Measurements from ENCODE around the gene NPDC1.

NPDC1 gene, protein sequence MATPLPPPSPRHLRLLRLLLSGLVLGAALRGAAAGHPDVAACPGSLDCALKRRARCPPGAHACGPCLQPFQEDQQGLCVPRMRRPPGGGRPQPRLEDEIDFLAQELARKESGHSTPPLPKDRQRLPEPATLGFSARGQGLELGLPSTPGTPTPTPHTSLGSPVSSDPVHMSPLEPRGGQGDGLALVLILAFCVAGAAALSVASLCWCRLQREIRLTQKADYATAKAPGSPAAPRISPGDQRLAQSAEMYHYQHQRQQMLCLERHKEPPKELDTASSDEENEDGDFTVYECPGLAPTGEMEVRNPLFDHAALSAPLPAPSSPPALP

DNA sequence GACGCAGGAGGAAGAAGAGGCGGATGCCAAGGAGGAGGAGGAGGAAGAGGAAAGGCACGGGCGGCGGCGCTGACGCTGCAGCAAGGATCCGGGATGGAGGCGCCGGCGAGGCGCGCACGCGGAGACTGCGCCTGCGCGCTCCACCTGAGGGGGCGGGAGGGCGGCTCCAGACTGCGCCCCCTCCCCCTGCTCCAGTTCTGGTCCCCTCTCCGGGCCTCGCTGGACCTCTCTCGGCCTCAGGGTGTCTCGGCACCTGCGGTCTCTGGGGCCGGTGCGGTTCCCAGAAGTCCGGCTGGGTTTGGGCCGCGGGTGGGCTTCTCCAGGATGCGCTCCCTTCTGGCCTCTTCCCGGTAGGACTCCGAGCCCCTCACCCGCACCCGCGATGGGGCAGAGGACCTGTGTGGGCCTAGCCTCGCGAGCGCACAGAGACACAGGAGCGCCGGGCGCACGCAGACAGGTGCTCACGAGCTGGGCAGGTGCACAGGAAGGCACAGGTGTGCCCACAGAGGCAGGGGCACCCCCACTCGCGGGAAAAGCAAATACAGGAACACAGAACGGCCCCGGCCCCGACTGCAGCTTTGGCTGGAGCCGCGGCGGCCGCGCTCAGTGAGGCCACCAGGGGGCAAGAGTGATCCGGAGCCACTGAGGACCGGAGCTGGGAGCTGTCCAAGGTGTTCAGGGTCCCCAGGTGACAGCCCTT is at the start of gene NPDC1:
TSS of gene NPDC1 (minus strand) at position 90 of the 700 bp plus-strand sequence. CDS start 188 bp downstream, outside the sequence.
- DNase-seq (ENCODE audit: low read depth in 2 of 2): peak; percentile 55 to 66

DNA sequence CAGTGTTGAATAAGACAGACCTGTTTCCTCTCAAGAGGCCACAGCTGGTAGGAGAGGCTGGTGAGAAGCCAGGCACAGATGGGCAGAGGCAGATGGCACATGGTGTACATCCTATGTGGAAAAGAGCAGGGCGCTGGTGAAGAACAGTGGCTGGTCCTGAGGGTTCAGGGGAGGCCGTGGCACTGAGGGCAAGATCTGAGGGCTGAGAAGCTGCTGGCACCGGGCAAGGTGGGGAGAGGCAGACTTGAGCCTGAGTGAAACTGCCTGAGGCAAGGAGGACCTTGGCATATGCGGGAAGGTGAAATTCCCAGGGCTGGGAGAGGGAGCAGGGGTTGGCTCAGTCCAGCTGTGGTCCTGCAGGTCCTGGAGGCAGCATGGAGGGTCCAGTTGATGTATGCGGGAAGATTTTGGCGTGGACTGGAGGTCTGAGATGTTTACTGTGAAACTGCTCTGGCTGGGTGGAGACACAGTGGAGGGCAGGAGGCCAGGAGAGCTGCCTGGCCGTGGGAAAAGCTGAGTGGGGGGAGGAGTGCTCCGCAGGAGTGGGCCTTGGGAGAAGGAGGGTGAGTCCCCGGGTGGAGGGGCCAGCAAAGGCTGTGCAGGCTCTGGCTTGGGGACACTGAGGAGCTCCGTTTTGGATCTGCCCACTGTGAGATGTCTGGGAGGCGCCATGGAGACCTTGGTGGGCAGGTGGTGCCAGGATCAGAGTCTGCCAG is 43.4 kb upstream of the NPDC1 start:
- DNase-seq (ENCODE audit: low read depth in 2 of 2): no peak

DNA sequence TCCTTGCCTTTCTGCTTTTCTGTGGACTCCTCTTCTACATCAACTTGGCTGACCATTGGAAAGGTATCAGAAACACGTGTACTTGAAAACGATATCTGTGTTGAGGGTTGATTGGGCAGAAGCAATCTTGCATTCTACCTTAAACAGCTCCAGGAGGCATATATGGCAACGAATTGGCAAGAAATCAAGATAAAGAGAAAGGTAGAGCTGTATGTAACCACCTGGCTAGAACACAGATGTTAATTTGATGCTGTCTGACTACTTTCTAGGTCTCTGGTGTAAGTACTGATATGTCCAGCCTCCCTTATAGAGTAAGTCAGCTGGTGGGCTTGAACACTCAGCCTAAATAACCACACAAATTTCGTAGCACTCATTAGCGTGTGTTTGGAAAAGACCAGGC is 42.1 kb upstream of the NPDC1 start:
- no peak for DNase-seq (ENCODE audit: low read depth in 2 of 2)

DNA sequence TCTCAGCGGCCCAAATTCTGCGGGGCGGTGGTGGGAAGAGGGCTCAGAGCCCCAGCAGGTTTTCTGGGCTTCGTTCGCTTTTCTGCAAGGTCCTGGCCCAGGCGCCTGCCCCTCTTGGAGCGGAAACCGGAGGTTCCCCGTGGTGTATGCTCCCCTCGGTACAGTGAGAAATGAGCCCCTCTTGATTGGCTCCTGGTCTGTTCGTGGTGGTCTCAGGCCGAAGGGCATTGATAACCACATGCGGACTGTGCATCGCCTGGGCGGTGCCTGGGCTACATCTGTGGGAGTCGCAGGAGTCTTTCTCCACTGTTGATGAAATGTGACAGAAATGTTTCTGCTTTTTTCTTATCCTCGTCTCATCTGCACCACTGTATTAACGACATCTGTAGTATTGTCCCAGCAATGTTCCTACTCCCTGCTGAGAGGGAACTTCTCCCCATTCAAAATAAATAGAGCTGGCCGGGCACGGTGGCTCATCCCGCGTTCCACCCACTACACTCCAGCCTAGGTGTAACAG is 41.5 kb upstream of the NPDC1 start:
- DNase-seq (ENCODE audit: low read depth in 2 of 2): no peak

DNA sequence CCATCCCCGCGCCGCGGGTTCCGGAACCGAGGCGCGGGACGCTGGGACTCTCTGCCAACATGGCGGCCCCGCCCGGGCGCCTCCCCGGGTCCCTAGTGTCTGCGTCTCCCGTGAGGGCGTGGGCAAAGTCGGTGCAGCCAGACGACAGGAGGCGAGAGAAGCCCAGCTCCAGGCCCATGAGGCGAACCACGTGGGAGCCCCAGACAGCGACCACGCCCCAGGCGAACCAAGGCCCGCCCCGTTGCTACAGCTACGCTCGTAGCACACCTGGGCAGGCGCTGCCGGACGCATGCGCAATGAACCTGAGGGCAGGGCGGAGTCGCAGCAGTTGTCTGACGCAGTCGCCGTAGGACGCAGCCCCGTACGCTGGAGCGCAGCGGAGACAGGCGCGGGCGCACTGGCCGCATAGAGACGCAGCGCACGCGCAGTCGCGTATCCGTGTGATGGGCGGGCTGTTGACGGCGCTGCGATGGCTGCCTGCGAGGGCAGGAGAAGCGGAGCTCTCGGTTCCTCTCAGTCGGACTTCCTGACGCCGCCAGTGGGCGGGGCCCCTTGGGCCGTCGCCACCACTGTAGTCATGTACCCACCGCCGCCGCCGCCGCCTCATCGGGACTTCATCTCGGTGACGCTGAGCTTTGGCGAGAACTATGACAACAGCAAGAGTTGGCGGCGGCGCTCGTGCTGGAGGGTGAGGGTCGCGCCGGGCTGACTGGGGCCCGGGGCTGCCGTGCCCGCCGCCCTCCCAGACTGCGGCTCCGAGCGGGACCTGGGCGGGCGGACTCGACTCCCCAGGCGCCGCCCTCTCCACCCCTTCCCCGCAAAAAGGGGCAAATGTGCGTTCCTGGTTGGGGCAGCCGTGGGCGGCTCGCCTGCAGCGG is 40.8 kb upstream of the NPDC1 start, which contains the start of gene MAN1B1:
TSS of gene MAN1B1 (plus strand) at position 455 of the 878 bp plus-strand sequence. CDS start at position 470, 15 bp downstream.
- peak; percentile 98 to 100 for DNase-seq (ENCODE audit: low read depth in 2 of 2)

DNA sequence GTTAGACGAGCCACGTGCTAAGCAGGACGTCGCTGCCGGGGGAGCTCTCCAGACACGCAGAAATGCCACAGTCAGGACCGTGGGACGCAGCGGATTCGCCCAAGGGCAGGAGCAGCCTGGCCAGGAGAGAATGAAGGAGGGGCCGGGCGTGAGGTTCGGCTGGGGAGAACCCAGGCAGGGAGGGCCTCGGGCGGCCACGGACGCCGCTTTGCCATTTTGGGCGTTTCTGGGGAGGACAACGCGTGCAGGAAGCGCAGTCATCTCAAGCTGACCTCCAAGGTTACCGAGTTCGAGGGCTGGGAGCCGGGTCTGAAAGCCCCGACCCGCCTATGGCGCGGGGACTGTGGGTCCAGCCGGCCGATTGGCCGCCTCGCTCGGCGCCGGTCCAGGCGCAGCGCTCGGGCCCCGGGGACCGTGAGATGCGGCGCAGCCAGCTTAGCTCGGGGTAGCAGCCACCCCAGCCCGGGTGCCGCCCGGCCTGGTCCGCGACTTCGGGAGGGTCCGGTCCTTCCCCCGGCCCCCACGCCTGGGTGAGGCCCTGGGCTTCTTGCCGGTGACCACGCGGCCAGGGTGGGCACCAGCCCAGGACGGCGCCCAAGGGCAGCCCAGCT is 40.0 kb upstream of the NPDC1 start:
- no peak for DNase-seq (ENCODE audit: low read depth in 2 of 2)

DNA sequence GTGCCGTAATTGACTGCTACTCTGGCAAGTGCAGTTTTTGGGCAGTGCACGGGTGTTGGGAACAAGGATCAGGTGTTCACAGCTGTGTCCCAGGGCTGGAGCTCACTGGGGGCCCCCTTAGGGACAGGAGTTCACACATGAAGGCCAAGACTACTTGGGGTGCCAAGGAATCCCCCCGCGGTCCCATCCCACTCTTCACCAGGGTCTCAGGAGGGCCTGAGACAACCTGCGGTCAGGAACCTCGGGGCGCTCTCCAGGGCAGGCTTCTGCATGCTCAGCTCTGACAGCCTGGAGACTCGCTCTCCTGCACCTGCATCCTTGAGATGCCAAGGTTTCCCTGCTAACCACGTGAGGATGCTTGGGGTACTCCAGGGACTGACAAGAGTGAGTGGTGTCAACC is 38.5 kb upstream of the NPDC1 start:
- DNase-seq (ENCODE audit: low read depth in 2 of 2): no peak

DNA sequence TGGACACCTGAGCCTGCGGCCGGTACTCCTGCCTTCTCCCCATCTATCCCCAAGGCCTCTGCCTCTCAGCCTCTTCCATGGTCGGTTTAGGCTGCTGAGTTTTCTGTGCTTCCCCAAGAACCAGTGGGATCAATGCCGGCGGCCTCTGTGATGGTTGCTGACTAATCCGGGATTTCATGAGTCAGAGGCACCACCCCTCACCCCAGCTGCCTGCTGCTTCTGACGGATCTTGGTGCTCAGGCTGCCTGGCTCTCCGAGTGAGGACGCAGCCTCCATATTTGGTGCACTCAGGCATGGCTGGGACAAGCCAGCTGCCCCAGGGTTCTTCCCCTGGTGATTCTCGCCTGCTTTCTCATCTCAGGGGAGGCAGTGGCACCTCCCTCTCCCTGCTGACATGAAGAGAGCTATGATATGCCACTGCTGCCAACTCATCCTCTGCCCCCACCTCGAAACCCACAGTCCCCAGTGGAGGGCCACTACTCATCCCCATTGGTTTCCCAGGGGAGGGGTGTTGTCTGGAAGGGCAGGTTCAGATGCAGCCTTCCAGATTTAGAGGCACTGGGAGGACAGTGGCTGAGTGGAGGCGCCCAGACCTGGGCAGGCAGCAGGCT is 37.5 kb upstream of the NPDC1 start:
- DNase-seq (ENCODE audit: low read depth in 2 of 2): no peak

DNA sequence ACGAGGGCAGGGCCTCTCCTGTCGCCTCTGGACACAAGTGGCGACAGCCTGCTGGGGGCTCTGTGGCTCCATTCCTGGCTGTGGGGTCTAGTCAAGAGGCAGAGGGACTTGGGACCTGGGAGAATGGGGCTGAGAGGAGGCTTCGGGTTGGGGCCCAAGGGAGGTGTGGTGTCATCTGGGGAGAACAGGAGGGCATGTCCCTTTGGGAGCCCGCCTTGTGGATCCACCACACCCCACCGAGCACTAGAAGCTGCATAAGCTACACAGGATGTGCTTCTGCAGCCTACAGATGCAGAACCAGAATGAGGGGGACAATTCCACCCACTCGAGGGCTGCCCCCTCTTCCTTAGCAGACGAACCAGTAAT is 36.9 kb upstream of the NPDC1 start:
- no peak for DNase-seq (ENCODE audit: low read depth in 2 of 2)

DNA sequence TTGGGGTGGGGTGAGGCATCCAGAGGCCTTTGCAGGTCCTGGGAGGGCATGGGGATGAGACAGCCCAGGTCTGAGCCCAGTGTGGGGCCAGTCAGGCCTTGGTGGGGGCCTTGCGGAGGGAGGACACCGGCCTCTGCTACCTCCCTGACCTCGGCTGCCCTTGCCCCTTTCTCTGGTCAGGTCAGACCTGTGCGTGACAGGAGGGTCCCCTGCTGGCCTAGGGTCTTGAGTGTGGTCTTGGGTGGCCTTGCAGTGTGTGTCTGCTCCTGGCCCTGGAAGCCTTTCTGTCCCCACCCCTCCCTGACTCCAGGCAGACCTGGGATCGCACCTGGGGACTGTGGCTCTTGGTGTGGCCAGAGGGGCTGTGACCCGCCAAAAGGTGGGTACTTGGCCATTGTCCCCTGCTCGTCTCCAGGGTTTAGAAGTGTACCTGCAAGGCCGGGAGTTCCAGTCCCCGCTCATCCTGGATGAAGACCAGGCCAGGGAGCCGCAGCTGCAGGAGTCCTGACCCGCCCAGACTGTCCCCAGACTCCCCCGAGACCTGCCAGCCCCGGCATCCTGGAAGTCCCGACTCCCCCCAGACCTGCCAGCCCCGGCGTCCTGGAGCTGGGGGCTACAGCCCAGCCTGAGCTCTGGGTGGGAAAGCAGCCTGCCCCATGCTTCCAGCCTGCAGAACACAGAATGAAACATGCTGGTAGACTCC is 36.4 kb upstream of the NPDC1 start:
- DNase-seq (ENCODE audit: low read depth in 2 of 2): no peak

DNA sequence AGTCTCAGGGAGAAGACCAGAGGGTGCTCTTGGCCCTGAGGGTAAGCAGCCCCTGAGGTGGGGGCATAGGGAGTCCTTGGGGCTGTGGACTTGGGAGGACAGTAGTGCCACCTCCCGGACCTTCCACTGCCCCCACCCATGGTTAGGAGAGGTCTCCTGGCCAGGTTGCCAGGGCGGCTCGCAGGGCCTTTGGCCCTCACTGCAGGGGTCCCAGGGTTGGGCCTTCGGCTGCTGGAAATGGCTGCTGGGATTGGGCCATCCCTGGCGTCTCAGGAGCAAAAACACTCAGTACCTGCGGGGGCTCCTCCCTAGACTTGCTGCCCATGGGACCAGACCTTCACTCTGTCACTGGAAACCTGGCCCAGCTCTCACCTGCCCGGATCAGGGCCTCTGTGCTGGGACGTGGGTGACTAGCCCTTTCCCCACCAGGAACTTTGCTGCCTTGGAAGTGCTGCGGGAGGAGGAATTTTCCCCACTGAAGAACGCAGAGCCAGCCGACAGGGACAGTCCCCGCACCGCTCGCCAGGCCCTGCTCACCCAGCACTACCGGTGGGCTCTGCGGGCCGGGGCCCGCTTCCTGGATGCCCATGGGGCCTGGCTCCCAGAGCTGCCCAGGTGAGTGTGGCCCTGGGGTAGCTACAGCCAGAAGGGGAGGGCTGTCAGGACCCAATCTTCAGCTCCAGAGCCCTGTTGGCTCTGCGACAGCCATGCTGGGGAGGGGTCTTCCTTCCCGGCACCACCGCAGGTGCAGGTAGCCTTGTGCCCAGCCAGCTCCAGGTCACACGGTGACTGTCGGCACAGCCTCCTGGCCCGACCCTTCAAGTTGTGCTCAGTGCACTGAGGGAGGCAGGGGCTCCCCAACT is 34.5 kb upstream of the NPDC1 start:
- no peak for DNase-seq (ENCODE audit: low read depth in 2 of 2)

DNA sequence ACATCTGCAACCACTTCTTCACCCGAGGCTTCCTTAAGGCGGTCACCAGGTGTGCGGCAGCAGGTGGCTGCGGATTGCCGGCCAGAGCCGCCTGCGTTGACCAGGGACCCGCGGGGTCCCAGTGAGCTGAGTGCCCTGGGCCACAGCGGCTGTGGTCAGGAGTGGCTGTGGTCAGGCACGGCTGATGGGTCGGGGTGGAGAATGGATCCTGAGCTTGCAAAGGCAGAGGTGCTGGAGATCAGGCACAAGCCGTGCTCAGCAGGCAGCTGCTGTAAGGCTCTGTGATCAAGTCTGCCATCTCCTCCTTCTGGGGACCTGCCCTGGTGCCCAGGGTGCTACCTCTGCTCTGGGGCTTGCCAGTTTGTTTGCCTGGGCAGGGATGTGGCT is 33.4 kb upstream of the NPDC1 start:
- DNase-seq (ENCODE audit: low read depth in 2 of 2): no peak

DNA sequence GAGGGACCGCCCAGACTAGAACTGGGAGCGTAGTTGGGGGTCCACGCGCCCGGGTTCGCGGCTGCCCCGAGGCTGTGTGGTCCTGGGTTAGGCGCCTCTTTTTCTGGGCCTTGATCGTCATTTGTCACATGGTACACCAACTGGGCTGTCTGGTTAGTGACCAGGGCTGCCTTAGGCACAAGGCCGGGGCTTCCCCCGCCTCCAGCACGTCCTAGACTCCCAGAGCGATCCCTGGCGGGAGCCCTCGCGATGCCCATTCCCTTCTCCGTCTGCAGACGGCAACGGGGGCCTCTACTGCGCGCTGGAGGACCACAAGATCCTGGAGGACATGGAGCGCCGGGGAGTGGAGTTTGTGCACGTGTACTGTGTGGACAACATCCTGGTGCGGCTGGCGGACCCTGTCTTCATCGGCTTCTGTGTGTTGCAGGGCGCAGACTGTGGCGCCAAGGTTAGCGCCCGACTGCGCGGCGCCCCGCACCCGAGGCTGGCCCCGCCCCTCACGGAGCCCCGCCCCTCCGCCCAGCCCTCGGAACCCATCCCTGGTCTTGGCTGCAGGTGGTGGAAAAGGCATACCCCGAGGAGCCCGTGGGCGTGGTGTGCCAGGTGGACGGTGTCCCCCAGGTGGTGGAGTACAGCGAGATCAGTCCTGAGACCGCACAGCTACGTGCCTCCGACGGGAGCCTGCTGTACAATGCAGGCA is 32.9 kb upstream of the NPDC1 start:
- DNase-seq (ENCODE audit: low read depth in 2 of 2): no peak

DNA sequence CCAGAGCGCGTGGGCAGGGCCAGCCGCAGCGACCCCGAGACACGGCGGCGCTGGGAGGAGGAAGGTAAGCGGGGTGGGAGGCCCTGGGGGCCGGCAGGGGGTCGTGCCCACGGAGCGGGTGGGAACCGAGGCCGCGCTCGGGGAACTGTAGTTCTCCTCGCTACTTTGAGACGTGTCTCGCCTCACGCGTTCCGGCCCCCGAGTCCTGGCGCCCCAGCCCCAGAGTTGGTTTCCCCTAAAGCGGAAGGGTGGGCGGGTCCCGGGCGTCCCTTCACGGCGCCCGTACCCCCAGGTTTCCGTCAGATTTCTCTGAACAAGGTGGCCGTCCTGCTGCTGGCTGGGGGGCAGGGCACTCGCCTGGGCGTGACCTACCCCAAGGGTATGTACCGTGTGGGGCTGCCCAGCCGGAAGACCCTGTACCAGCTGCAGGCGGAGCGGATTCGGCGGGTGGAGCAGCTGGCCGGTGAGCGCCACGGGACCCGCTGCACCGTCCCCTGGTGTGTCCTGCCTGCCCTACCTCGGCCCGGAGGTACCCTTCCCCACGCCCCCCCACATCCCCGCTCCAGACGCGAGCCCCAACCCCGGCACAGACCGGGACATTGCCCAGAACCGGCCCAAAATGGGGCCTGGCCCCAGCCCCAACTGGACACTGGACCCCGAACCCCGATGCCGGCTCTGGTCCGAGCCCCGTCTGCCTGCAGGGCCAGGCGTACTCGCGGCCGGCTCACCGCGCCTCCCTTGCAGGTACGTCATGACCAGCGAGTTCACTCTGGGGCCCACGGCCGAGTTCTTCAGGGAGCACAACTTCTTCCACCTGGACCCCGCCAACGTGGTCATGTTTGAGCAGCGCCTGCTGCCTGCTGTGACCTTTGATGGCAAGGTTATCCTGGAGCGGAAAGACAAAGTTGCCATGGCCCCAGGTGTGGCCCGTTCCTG is 32.0 kb upstream of the NPDC1 start:
- DNase-seq (ENCODE audit: low read depth in 2 of 2): peak; percentile 24 to 49

DNA sequence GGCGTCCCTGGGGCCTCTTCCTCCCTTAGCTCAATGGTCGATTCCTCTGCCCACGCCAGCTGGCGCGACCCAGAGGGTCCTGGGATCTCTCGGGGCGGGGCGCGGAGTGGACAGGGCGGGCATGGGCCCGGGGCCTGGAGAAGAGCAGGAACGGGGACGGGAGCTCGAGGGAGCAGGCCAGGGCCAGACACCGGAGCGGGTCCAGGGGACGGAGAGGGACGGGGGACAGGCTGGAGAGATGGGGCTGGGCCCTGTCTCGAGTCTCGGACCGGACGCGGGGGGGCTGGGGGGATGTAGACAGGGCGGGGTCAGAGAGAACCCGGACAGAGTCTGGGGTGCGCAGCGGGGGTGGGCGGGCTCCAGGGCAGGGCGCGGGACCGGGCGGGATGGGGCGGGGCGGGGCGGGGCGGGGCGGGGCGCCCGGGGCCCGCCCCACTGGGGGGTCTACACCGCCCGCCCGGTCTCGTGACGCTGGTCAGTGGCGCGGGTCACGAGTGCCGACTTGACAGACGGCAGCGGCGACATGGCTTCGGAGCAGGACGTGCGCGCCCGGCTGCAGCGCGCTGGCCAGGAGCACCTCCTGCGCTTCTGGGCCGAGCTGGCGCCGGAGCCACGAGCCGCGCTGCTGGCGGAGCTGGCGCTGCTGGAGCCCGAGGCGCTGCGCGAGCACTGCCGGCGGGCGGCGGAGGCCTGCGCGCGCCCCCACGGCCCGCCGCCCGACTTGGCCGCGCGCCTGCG is 31.2 kb upstream of the NPDC1 start, which contains the start of gene UAP1L1:
TSS of gene UAP1L1 (plus strand) at position 508 of the 738 bp plus-strand sequence. CDS start at position 524, 16 bp downstream.
- DNase-seq (ENCODE audit: low read depth in 2 of 2): peak in 1 of 2 donors; percentile 48

DNA sequence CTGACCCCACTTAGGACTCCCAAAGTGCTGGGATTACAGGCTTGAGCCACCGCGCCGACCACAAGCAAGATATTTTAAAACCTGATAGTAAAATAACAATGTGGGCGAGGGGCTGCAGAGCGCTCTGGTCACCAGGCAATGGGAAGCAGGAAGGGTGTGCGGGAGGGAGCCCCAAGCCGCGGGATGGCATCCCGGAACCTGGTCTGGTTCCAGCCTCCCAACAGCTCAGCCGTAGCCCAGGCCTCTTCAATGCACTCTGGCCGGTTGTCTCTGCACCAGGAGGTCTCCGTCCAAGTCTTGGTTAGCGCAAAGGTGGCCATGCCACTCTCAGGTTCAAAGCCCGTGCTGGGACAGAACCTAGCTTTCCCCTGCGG is 30.6 kb upstream of the NPDC1 start:
- DNase-seq (ENCODE audit: low read depth in 2 of 2): no peak
